PC-9 (cell line): Measurements from ENCODE around the gene VWA3B. TPM values are rescaled to one million over a fixed set of nuclear protein-coding genes. Genes with fewer than 3 reads are reported as not detected.

ENCODE experiments used
- BruUV-seq: library from RNA; stranded (reverse); fragments of 400-500 nt; replicated peaks from 2 replicates; lab custom pipeline; 2021; lab: Mats Ljungman, UMichigan
- CTCF ChIA-PET: fragments of 300-600 bp; sonication (Branson Sonifier 250); formaldehyde crosslinking; loops from one replicate; lab custom pipeline; 2022; ENCODE audit warnings: antibody characterized with exemption; lab: Charles Lee
- POLR2A ChIA-PET: fragments of 300-600 bp; sonication (Branson Sonifier 250); formaldehyde crosslinking; loops from one replicate; lab custom pipeline; 2022; ENCODE audit warnings: antibody characterized with exemption; ENCODE audit not compliant: unreplicated experiment; lab: Charles Lee
- DNase-seq, 2 experiments: peaks; one replicate each; pipeline versions ENCODE4 v3.0.0 to v3.0.0-alpha.2; 2015 to 2022; ENCODE audit warnings: mixed read lengths in 1 of 2
- H2AFZ ChIP-seq: fragments of 200-600 bp; sonication (generic); 2 replicates; pipeline ENCODE4 v1.8.1; 2017; ENCODE audit warnings: antibody characterized with exemption
- H3F3A ChIP-seq: fragments of 200-600 bp; sonication (generic); 2 replicates; pipeline ENCODE4 v1.8.1; 2017; ENCODE audit warnings: antibody characterized with exemption, mild to moderate bottlenecking, low read depth; ENCODE audit not compliant: insufficient read depth
- H3K27ac ChIP-seq: fragments of 200-600 bp; sonication (generic); 2 replicates; pipeline ENCODE4 v1.6.1; 2016; ENCODE audit warnings: mixed run types
- H3K27me3 ChIP-seq: fragments of 200-600 bp; sonication (generic); 2 replicates; pipeline ENCODE4 v1.6.1; 2016; ENCODE audit warnings: low read depth, mixed run types; ENCODE audit not compliant: insufficient read depth
- H3K36me3 ChIP-seq: fragments of 200-600 bp; sonication (generic); 2 replicates; pipeline ENCODE4 v1.6.1; 2016; ENCODE audit warnings: low read depth, mixed run types
- H3K4me1 ChIP-seq: fragments of 200-600 bp; sonication (generic); replicated peaks from 2 replicates; pipeline ENCODE4 v1.6.1; 2016; ENCODE audit warnings: mixed run types; ENCODE audit not compliant: insufficient read depth
- H3K4me2 ChIP-seq: fragments of 200-600 bp; sonication (generic); 2 replicates; pipeline ENCODE4 v1.6.1; 2017; ENCODE audit warnings: mixed run types
- H3K4me3 ChIP-seq: fragments of 200-600 bp; sonication (generic); 2 replicates; pipeline ENCODE4 v1.6.1; 2016; ENCODE audit warnings: mixed run types
- H3K79me2 ChIP-seq: fragments of 200-600 bp; sonication (generic); 2 replicates; pipeline ENCODE4 v1.6.1; 2017; ENCODE audit warnings: low read depth, mixed run types
- H3K9me2 ChIP-seq: fragments of 200-600 bp; sonication (generic); 2 replicates; pipeline ENCODE4 v1.8.1; 2017; ENCODE audit warnings: mild to moderate bottlenecking; ENCODE audit not compliant: insufficient read depth
- H3K9me3 ChIP-seq: fragments of 200-600 bp; sonication (generic); 2 replicates; pipeline ENCODE4 v1.8.1; 2016; ENCODE audit warnings: low read depth; ENCODE audit not compliant: insufficient read depth
- H4K20me1 ChIP-seq: fragments of 200-600 bp; sonication (generic); 2 replicates; pipeline ENCODE4 v1.8.1; 2017; ENCODE audit not compliant: insufficient read depth
- EZH2 ChIP-seq: fragments of 200-600 bp; sonication (generic); IDR thresholded peaks from 2 replicates; pipeline ENCODE4 v1.8.0; 2017; ENCODE audit warnings: antibody characterized with exemption, low read depth
- intact Hi-C: fragments of 100-400 bp; cut with micrococcal nuclease; formaldehyde crosslinking; loops from one replicate; pipeline ENCODE4 v1.10.0; 2022; ENCODE audit not compliant: unreplicated experiment
- total RNA-seq: library from RNA; stranded (reverse); gene quantifications from 2 replicates; pipeline ENCODE4 v1.2.3, GENCODE V29; 2021
- TF ChIP-seq, protein P1 (sequence below): fragments of 200-600 bp; sonication (generic); conservative IDR thresholded peaks from 2 replicates; pipeline ENCODE4 v1.6.1; 2017; ENCODE audit warnings: mixed run types, antibody characterized with exemption, mild to moderate bottlenecking, moderate library complexity

The VWA3B gene
- total RNA-seq, 1 experiment from 2014 or later, result not detected

DNA sequence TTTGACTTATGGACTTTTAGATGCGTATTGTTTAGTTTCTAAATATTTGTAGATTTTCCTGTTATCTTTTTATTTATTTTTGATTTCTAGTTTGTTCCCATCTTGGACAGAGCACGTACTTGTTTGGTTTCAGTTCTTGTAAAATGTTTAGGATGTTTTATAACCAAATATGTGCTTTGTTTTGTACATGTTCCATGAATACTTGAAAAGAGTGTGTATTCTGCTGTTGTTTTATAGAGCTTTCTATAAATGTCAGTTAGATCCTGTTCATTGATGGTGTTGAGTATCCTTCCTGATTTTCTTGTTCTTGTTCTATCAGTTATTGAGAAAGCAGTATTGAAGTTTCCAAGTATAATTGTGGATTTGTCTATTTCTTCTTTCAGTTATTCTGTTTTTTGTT, 21.1 kb downstream of the VWA3B start:
- intact Hi-C loops, result no loop called here
- DNase-seq, result no peak
- Histone ChIP-seq H3K4me2 (no peak overlapping the region), H3F3A (no peaks in the 10 kb centered on the region), H3K27me3 (no peaks in the 10 kb centered on the region), H3K27ac (no peak overlapping the region), H4K20me1 (no peaks in the 10 kb centered on the region), H3K79me2 (no peaks in the 10 kb centered on the region), H3K9me3 (no peaks in the 10 kb centered on the region; the same call in 1 of the 2 replicates), H3K4me1 (no peaks in the 10 kb centered on the region), H2AFZ (peak overlapping the region; percentile 28; the same call in 1 of the 2 replicates), H3K36me3 (no peaks in the 10 kb centered on the region), H3K4me3 (no peak overlapping the region), H3K9me2 (no peaks in the 10 kb centered on the region)
- BruUV-seq, result no TSS peak
- ChIA-PET CTCF (interaction anchor here (0.7 kb wide), 1 partner anchor 27 kb away, joined by 3 read pairs; no protein-coding TSS in a partner anchor), POLR2A (no interaction called here)
- no peak for TF ChIP-seq EZH2
- TF ChIP-seq, protein P1, sequence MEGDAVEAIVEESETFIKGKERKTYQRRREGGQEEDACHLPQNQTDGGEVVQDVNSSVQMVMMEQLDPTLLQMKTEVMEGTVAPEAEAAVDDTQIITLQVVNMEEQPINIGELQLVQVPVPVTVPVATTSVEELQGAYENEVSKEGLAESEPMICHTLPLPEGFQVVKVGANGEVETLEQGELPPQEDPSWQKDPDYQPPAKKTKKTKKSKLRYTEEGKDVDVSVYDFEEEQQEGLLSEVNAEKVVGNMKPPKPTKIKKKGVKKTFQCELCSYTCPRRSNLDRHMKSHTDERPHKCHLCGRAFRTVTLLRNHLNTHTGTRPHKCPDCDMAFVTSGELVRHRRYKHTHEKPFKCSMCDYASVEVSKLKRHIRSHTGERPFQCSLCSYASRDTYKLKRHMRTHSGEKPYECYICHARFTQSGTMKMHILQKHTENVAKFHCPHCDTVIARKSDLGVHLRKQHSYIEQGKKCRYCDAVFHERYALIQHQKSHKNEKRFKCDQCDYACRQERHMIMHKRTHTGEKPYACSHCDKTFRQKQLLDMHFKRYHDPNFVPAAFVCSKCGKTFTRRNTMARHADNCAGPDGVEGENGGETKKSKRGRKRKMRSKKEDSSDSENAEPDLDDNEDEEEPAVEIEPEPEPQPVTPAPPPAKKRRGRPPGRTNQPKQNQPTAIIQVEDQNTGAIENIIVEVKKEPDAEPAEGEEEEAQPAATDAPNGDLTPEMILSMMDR, result no peak

DNA sequence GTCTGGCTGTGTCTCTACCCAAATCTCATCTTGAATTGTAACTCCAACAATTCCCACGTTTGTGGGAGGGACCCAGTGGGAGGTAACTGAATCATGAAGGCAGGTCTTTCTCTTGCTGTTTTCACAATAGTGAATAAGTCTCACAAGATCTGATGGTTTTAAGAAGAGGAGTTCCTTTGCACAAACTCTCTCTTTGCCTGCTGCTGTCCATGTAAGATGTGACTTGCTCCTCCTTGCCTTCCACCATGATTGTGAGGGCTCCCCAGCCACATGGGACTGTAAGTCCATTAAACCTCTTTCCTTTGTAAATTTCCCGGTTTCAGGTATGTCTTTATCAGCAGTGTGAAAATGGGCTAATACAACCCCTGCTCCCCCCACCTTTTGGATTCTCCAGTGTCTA, 23.8 kb downstream of the VWA3B start:
- no peaks in the 10 kb centered on the region for H3K27me3 ChIP-seq
- no TSS peak for BruUV-seq
- H3K9me3 ChIP-seq, result no peaks in the 10 kb centered on the region; the same call in 1 of the 2 replicates
- H3K4me3 ChIP-seq, result no peak overlapping the region
- TF ChIP-seq, protein P1, result no peak
- TF ChIP-seq EZH2, result no peak
- ChIA-PET CTCF (no interaction called here), POLR2A (no interaction called here)
- H3K4me1 ChIP-seq, result no peaks in the 10 kb centered on the region
- intact Hi-C loops, result no loop called here
- H3K9me2 ChIP-seq, result no peaks in the 10 kb centered on the region
- no peak overlapping the region for H3K4me2 ChIP-seq
- no peak for DNase-seq
- no peaks in the 10 kb centered on the region for H3F3A ChIP-seq
- no peak overlapping the region for H2AFZ ChIP-seq
- H3K36me3 ChIP-seq, result no peaks in the 10 kb centered on the region
- no peaks in the 10 kb centered on the region for H4K20me1 ChIP-seq
- H3K79me2 ChIP-seq, result no peaks in the 10 kb centered on the region
- H3K27ac ChIP-seq, result no peak overlapping the region

DNA sequence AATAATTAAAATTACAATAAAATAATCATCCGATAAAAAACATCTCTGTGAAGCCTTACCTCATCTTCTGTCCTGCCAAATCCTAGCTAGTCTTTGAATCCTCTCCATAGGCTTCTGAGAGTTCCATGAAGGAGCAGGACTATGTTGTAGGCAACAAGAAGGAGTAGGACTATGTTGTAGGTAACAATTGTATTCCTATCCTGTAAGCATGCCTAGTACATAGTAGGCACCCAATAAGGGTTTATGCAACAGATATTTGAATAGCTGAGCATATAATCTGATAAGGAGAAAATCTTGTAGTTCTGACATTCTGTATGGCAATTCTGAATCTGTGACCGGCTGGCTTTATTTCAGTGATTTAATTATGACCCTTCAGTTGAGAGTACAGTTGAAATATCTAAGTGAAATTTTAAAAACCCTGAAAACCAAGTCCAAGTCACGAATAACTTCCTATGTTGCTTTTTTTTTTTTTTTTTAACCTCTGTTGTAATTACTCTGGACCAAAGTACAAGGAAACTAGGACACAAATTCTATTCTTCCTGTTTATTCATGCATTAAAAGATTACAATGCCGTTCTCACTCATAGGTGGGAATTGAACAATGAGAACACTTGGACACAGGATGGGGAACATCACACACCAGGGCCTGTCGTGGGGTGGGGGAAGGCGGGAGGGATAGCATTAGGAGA, 27.8 kb downstream of the VWA3B start:
- Histone ChIP-seq H3K4me2 (no peak overlapping the region), H4K20me1 (no peaks in the 10 kb centered on the region), H3K36me3 (no peaks in the 10 kb centered on the region), H3K9me2 (no peaks in the 10 kb centered on the region), H3K27ac (no peak overlapping the region), H3K4me1 (0 out of 2 replicates have a peak, but pooled peaks cover 4% of the 10 kb centered on the region), H2AFZ (no peak overlapping the region), H3K4me3 (no peak overlapping the region), H3K9me3 (no peaks in the 10 kb centered on the region; the same call in 1 of the 2 replicates), H3F3A (no peaks in the 10 kb centered on the region), H3K79me2 (no peaks in the 10 kb centered on the region), H3K27me3 (no peaks in the 10 kb centered on the region)
- DNase-seq, result no peak
- CTCF ChIA-PET, result interaction anchor here (0.6 kb wide), 1 partner anchor 157 kb away, joined by 3 read pairs; no protein-coding TSS in a partner anchor
- POLR2A ChIA-PET, result no interaction called here
- intact Hi-C loops, result no loop called here
- TF ChIP-seq, protein P1, result no peak
- no peak for TF ChIP-seq EZH2
- no TSS peak for BruUV-seq
